Suppressor macrophage treated with lipopolysaccharide for 1 hour (primary cell): ENCODE results near the gene GAGE10.
"Not testable (repeated sequence)": the region's sequence is repeated elsewhere in the genome, so short reads cannot be mapped to it uniquely, and the experiment has no call there.

ENCODE experiments used
- DNase-seq, 3 donors: peaks; one replicate each; pipeline ENCODE4 v3.0.0-alpha.2; 2020 to 2022

Gene GAGE10

DNA sequence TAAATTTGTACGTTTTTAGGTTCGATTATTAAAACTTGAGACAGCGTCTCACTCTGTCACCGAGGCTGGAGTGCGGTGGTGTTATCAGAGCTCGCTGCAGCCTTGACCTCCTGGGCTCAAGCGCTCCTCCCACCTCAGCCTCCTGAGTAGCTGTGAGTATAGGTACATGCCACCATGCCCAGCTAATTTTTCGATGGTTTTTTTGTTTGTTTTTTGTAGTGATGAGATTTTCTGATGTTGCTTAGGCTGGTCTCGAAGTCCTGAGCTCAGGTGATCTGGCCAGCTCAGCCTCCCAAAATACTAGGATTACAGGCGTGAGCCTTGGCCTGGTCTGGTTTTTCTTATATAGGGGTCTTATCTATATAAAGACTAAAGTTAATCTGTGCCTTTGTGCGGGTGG lies 27.0 kb downstream of the GAGE10 start:
- not testable (repeated sequence) for DNase-seq

DNA sequence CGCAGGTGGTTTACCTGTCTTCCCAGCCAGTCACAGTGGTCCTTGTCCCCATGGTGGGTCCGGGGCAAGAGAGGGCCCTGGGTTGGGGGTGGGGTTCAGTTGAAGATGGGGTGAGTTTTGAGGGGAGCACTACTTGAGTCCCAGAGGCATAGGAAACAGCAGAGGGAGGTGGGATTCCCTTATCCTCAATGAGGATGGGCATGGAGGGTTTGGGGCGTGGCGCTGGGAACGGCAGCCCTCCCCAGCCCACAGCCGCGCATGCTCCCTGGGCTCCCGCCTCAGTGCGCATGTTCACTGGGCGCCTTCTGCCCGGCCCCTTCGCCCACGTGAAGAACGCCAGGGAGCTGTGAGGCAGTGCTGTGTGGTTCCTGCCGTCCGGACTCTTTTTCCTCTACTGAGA lies 27.8 kb downstream of the GAGE10 start, which contains the start of gene GAGE13:
TSS of gene GAGE13 (plus strand) at position 301 of the 400 bp plus-strand sequence. CDS start 1,156 bp downstream, outside the sequence.
- DNase-seq, result not testable (repeated sequence)

DNA sequence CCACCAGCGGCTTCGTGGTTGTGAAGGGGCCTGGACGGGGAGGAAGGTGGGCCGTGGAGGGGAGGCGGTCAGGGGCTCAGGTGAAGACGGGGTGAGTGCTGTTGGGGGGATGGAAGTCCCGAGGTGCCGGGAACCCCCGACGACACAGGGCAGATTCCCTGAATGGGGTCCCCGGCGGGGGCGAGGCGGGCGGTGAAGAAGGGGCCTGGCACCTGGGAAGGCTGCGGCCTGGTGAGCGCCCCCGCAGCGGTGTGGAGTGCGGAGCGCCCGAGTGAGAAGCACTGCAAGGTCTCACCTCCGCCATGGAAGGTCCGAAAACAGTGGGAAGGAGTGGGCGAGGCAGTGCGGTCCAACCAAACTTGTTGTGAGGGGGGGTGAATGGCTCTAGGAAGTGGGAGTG lies 28.4 kb downstream of the GAGE10 start:
- DNase-seq, result not testable (repeated sequence)

DNA sequence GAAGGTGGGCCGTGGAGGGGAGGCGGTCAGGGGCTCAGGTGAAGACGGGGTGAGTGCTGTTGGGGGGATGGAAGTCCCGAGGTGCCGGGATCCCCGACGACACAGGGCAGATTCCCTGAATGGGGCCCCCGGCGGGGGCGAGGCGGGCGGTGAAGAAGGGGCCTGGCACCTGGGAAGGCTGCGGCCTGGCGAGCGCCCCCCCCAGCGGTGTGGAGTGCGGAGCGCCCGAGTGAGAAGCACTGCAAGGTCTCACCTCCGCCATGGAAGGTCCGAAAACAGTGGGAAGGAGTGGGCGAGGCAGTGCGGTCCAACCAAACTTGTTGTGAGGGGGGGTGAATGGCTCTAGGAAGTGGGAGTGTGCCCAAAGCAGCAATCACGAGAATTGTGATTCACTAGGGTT lies 38.0 kb downstream of the GAGE10 start:
- DNase-seq, result not testable (repeated sequence)

DNA sequence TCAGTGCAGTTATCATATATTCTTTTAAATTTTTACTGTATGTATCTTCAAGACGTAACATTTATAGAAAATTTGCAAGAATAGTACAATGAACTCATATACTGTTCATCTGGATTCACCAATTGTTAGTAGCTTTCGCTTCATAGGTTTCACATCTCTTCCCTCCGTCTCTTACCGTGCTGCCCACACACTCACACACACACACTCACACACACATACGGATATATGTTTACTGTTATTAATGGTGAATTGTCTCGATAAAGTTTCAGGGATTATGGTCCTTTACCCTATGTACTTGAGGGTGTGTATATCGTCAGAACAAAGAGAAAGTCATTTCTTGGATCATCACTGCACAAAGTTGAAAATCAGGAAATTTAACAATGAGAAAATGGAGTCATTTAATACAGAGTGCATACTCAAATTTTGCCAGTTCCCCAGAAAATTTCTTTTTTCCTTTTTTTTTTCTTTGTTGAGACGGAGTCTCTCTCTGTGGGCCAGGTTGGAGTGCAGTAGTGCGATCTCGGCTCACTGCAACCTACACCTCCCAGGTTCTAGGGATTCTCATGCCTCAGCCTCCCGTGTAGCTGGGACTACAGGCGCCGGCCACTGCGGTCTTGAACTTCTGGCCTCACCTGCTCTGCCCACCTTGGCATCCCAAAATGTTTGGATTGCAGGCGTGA lies 41.2 kb downstream of the GAGE10 start:
- DNase-seq, result not testable (repeated sequence)

DNA sequence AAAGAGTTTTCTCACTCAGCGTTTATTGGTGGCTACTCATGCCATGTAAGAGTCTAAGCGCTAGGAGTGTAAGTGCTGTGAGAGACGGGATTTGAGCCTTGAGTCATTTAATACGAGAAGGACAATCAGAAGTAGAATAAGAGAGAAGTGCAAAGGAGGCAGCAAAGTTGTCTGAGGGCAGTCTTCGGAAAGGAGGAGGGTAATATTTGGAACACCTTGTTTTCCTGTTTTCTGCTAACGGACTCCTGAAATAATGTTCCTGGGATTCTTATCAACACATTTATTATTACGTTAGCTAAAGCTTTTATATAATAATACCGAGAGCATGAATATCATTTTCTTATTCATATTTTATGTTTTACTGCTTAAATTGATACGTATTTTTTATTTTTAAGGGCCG lies 42.0 kb downstream of the GAGE10 start:
- not testable (repeated sequence) for DNase-seq

DNA sequence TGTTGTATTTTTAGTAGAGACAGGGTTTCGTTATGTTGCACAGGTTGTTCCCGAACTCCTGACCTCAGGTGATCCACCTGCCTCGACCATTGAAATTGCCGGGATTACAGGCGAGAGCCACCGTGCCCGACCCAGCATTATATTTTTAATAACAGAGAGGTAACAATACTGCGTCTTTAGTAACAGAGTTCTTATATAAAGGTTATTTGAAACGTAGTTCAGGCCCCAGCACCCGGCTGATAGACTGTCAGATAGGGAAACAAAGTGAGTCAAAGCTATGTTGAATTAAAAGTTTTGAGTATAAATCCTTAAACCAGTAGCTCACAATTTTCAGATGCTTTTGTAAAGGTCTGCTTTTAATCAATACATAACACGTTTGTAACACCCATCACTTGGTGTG lies 42.7 kb downstream of the GAGE10 start:
- not testable (repeated sequence) for DNase-seq
